ENCODE results near the gene RND3.

RND3 gene

GRCh38 chr2:150487537-150488429 lies at the start of gene RND3:
Gene RND3 (minus strand): TSS chr2:150487667. CDS start chr2:150487417, 250 bp downstream.
- DNase-seq (ENCODE audit: low read depth, low spot score), result peak; percentile 92

GRCh38 chr2:150535176-150535575 lies 47.7 kb upstream of the RND3 start:
- DNase-seq (ENCODE audit: low read depth, low spot score), result no peak

GRCh38 chr2:150532879-150533278 lies 45.4 kb upstream of the RND3 start:
- DNase-seq (ENCODE audit: low read depth, low spot score), result no peak

- no peak for DNase-seq (ENCODE audit: low read depth, low spot score)
Observed at GRCh38 chr2:150532020-150532419, 44.6 kb upstream of the RND3 start.

- DNase-seq (ENCODE audit: low read depth, low spot score), result no peak
Observed at GRCh38 chr2:150531591-150531990, 44.1 kb upstream of the RND3 start.

GRCh38 chr2:150530168-150530567 lies 42.7 kb upstream of the RND3 start:
- no peak for DNase-seq (ENCODE audit: low read depth, low spot score)

GRCh38 chr2:150528861-150529801 lies 41.7 kb upstream of the RND3 start:
- no peak for DNase-seq (ENCODE audit: low read depth, low spot score)

- no peak for DNase-seq (ENCODE audit: low read depth, low spot score)
Observed at GRCh38 chr2:150526827-150527226, 39.4 kb upstream of the RND3 start.

- no peak for DNase-seq (ENCODE audit: low read depth, low spot score)
Observed at GRCh38 chr2:150526006-150526405, 38.5 kb upstream of the RND3 start.

GRCh38 chr2:150522269-150522668 lies 34.8 kb upstream of the RND3 start:
- no peak for DNase-seq (ENCODE audit: low read depth, low spot score)

GRCh38 chr2:150520887-150521664 lies 33.6 kb upstream of the RND3 start:
- DNase-seq (ENCODE audit: low read depth, low spot score), result no peak

GRCh38 chr2:150520033-150520432 lies 32.6 kb upstream of the RND3 start:
- DNase-seq (ENCODE audit: low read depth, low spot score), result no peak

- no peak for DNase-seq (ENCODE audit: low read depth, low spot score)
Observed at GRCh38 chr2:150517951-150518680, 30.6 kb upstream of the RND3 start.

- no peak for DNase-seq (ENCODE audit: low read depth, low spot score)
Observed at GRCh38 chr2:150513647-150514046, 26.2 kb upstream of the RND3 start.

GRCh38 chr2:150508497-150509137 lies 21.1 kb upstream of the RND3 start:
- DNase-seq (ENCODE audit: low read depth, low spot score), result no peak

- no peak for DNase-seq (ENCODE audit: low read depth, low spot score)
Observed at GRCh38 chr2:150507071-150507470, 19.6 kb upstream of the RND3 start.

- no peak for DNase-seq (ENCODE audit: low read depth, low spot score)
Observed at GRCh38 chr2:150505178-150505577, 17.7 kb upstream of the RND3 start.

- DNase-seq (ENCODE audit: low read depth, low spot score), result no peak
Observed at GRCh38 chr2:150495993-150496627, 8.6 kb upstream of the RND3 start.

- no peak for DNase-seq (ENCODE audit: low read depth, low spot score)
Observed at GRCh38 chr2:150495001-150495400, 7.5 kb upstream of the RND3 start.
